DND-41 (cell line): ENCODE data around the gene GHDC.
"Not testable (repeated sequence)": the region's sequence is repeated elsewhere in the genome, so short reads cannot be mapped to it uniquely, and the experiment has no call there.

Source experiments
- ATAC-seq: fragments of 200-7000 bp; cut with Tn5 transposase; 3 replicates; pipeline ENCODE4 v1.9.1; 2021; ENCODE audit warnings: low read depth; ENCODE audit not compliant: insufficient read depth
- DNase-seq: peaks from one replicate; pipeline ENCODE4 v3.0.0-alpha.2; 2020
- H2AFZ ChIP-seq: 2 replicates; pipeline ENCODE4 v1.6.0; 2012; ENCODE audit warnings: low read depth, low read length
- H3K27ac ChIP-seq: 2 replicates; pipeline ENCODE4 v1.5.1; 2012; ENCODE audit warnings: low read length, inconsistent platforms
- H3K27me3 ChIP-seq: fragments of 200-600 bp; sonication (generic); 2 replicates; pipeline ENCODE4 v1.6.0; 2012; ENCODE audit warnings: low read length, mild to moderate bottlenecking, inconsistent platforms; ENCODE audit not compliant: insufficient read depth, poor library complexity
- H3K36me3 ChIP-seq: 2 replicates; pipeline ENCODE4 v1.5.1; 2012; ENCODE audit warnings: low read length, inconsistent platforms; ENCODE audit not compliant: insufficient read depth
- H3K4me1 ChIP-seq: 2 replicates; pipeline ENCODE4 v1.5.1; 2012; ENCODE audit warnings: mild to moderate bottlenecking, low read length; ENCODE audit not compliant: insufficient read depth
- H3K4me2 ChIP-seq: 2 replicates; pipeline ENCODE4 v1.6.0; 2012; ENCODE audit warnings: mild to moderate bottlenecking, moderate library complexity, low read length, inconsistent platforms; ENCODE audit not compliant: insufficient read depth
- H3K4me3 ChIP-seq, 2 experiments: fragments of 200-600 bp in 1 of 2; shearing (Covaris generic) in 1 of 2; 2 replicates each; pipeline ENCODE4 v1.5.1; 2012 to 2016; ENCODE audit warnings: inconsistent platforms in 2 of 2, low read length in 2 of 2, mild to moderate bottlenecking in 2 of 2, low read depth in 1 of 2, moderate library complexity in 1 of 2
- H3K79me2 ChIP-seq: 2 replicates; pipeline ENCODE4 v1.6.0; 2012; ENCODE audit warnings: low read length, inconsistent platforms; ENCODE audit not compliant: insufficient read depth
- H3K9ac ChIP-seq: 2 replicates; pipeline ENCODE4 v1.6.0; 2012; ENCODE audit warnings: low read depth, mild to moderate bottlenecking, inconsistent platforms, low read length, moderate library complexity
- H3K9me3 ChIP-seq: 2 replicates; pipeline ENCODE4 v1.5.1; 2012; ENCODE audit warnings: low read length, moderate library complexity, mild to moderate bottlenecking, inconsistent platforms; ENCODE audit not compliant: insufficient read depth, severe bottlenecking
- H4K20me1 ChIP-seq: 2 replicates; pipeline ENCODE4 v1.6.0; 2012; ENCODE audit warnings: low read length; ENCODE audit not compliant: insufficient read depth
- EZH2 ChIP-seq: IDR thresholded peaks from 3 replicates; pipeline ENCODE4 v1.6.1; 2012; ENCODE audit warnings: borderline replicate concordance, low read depth, mild to moderate bottlenecking, moderate library complexity, low read length, inconsistent platforms; ENCODE audit not compliant: severe bottlenecking
- TF ChIP-seq, protein P1 (sequence below): IDR thresholded peaks from 2 replicates; pipeline ENCODE4 v1.5.1; 2012; ENCODE audit warnings: borderline replicate concordance, low read length, moderate library complexity, mild to moderate bottlenecking; ENCODE audit not compliant: poor library complexity, severe bottlenecking; ENCODE audit errors: extremely low read depth

GHDC gene

GRCh38 chr17:42225646-42226045 is 31.4 kb upstream of the GHDC start:
- ATAC-seq (no peak), DNase-seq (no peak)
- no peaks in the 10 kb centered on the region for H3K9me3 ChIP-seq
- no peak overlapping the region for H3K4me2 ChIP-seq
- no peak overlapping the region for H3K4me3 ChIP-seq
- peaks cover 34% of the 10 kb centered on the region for H3K36me3 ChIP-seq
- H3K27me3 ChIP-seq = no peaks in the 10 kb centered on the region
- H3K9ac ChIP-seq = no peak overlapping the region
- TF ChIP-seq, protein P1, sequence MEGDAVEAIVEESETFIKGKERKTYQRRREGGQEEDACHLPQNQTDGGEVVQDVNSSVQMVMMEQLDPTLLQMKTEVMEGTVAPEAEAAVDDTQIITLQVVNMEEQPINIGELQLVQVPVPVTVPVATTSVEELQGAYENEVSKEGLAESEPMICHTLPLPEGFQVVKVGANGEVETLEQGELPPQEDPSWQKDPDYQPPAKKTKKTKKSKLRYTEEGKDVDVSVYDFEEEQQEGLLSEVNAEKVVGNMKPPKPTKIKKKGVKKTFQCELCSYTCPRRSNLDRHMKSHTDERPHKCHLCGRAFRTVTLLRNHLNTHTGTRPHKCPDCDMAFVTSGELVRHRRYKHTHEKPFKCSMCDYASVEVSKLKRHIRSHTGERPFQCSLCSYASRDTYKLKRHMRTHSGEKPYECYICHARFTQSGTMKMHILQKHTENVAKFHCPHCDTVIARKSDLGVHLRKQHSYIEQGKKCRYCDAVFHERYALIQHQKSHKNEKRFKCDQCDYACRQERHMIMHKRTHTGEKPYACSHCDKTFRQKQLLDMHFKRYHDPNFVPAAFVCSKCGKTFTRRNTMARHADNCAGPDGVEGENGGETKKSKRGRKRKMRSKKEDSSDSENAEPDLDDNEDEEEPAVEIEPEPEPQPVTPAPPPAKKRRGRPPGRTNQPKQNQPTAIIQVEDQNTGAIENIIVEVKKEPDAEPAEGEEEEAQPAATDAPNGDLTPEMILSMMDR = no peak
- no peak for TF ChIP-seq EZH2
- H3K4me1 ChIP-seq = no peaks in the 10 kb centered on the region
- H2AFZ ChIP-seq = no peak overlapping the region
- no peak overlapping the region for H3K27ac ChIP-seq
- H4K20me1 ChIP-seq = no peaks in the 10 kb centered on the region; the same call in 1 of the 2 replicates
- no peaks in the 10 kb centered on the region for H3K79me2 ChIP-seq

DNA sequence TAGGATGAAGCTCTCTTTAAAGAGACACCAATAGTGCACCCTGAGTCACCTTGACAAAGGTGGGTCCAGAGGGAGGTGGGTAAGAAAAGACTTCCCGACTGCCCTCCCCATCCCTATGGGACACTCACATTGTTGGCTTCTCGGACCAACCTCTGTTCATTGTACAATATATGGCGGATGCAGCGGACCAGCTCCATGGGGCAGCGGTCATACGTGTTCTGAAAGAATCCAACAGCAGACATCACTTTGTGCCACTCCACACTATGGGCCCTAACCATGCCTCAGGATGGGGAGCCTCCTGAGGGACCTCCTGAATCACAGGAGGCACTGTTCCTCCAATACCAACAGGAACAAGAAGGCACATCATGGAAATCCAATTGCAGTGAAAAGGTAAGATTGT is 30.4 kb upstream of the GHDC start:
- no peaks in the 10 kb centered on the region for H3K79me2 ChIP-seq
- no peaks in the 10 kb centered on the region; the same call in 1 of the 2 replicates for H4K20me1 ChIP-seq
- H3K4me2 ChIP-seq = no peak overlapping the region
- no peaks in the 10 kb centered on the region for H3K4me1 ChIP-seq
- no peaks in the 10 kb centered on the region for H3K27me3 ChIP-seq
- no peak overlapping the region for H3K4me3 ChIP-seq
- DNase-seq = no peak
- H2AFZ ChIP-seq = no peak overlapping the region
- no peak overlapping the region for H3K9ac ChIP-seq
- no peaks in the 10 kb centered on the region for H3K9me3 ChIP-seq
- H3K36me3 ChIP-seq = peaks cover 38% of the 10 kb centered on the region
- ATAC-seq = no peak
- H3K27ac ChIP-seq = no peak overlapping the region
- TF ChIP-seq, protein P1 = no peak

DNA sequence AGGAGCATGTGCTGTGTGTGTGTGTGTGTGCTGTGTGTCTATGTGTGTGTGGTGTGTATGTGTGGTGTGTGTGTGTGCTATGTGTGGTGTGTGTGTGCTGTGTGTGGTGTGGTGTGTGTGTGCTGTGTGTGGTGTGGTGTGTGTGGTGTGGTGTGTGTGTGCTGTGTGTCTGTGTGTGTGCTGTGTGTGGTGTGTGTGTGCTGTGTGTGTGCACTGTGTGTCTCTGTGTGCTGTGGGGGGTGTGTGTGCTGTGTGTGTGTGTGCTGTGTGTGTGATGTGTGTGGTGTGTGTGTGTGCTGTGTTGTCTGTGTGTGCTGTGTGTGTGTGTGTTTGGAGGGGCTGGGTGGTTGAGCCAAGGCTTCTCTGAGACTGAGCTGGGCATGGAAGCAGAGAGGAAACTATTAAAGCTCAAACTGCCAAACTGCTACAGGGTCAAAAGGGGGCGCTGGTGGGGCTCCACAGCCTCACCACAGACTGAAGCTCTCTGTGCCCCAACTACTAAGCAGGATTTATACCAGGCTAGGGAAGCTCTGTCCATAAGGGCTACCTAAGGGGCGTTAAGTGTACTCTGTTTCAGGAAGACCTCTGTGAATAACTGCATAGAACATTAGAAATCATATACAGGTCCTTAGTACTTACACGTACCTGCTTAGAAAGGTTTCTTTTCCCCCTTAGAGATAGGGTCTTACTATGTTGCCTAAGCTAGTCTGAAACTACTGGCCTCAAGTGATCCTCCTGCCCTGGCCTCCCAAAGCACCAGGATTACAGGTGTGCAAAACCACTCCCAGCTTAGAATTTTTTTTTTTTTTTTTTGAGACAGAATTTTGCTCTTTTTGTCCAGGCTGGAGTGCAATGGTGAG is 27.8 kb upstream of the GHDC start:
- H3K9me3 ChIP-seq = no peaks in the 10 kb centered on the region
- TF ChIP-seq EZH2 = no peak
- TF ChIP-seq, protein P1 = peak; percentile 75
- ATAC-seq (peak; percentile 77), DNase-seq (peak; percentile 33)
- H4K20me1 ChIP-seq = no peaks in the 10 kb centered on the region; the same call in 1 of the 2 replicates
- no peak overlapping the region for H3K4me2 ChIP-seq
- no peak overlapping the region for H3K4me3 ChIP-seq
- H3K27ac ChIP-seq = no peak overlapping the region
- H3K36me3 ChIP-seq = peaks cover 50% of the 10 kb centered on the region
- no peaks in the 10 kb centered on the region for H3K27me3 ChIP-seq
- no peaks in the 10 kb centered on the region for H3K4me1 ChIP-seq
- H3K79me2 ChIP-seq = no peaks in the 10 kb centered on the region
- no peak overlapping the region for H2AFZ ChIP-seq
- no peak overlapping the region for H3K9ac ChIP-seq

DNA sequence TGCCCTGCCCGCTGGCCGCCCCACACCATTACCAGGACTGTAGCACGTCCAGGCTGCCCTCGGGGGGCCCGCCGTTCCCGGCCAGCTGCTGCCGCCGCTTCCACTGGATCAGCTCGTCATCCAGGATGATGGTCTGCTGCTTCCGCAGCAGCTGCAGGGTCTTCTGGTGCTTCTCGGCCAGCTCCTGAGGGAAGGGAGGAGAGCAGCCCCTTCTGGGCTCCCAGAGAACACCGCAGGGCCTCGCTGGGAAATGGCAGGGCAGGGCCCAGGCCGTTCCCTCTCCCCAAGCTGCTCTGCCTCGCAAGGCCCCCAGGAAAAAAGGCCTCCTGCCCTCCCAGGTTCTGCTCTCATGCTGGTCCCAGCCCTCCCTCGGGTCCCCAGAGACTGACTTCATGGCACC is 25.0 kb upstream of the GHDC start:
- not testable (repeated sequence) for H3K4me3 ChIP-seq, H2AFZ ChIP-seq, H3K79me2 ChIP-seq, DNase-seq, H3K27ac ChIP-seq, H4K20me1 ChIP-seq, H3K4me2 ChIP-seq, H3K27me3 ChIP-seq, H3K9ac ChIP-seq, ATAC-seq, H3K4me1 ChIP-seq, H3K9me3 ChIP-seq
- H3K36me3 ChIP-seq = peaks cover 64% of the 10 kb centered on the region
